Thoracic aorta (tissue), 2 donors: Measurements from ENCODE around the gene CDYL. TPM values are rescaled to one million over a fixed set of nuclear protein-coding genes. Genes with fewer than 3 reads are reported as not detected.

ENCODE experiments used
- ATAC-seq: fragments of 150-250 bp; one replicate; pipeline ENCODE4 v1.8.0; 2017; ENCODE audit warnings: low read depth; ENCODE audit not compliant: insufficient number of reproducible peaks, low FRiP score
- DNase-seq: peaks from one replicate; pipeline ENCODE4 v3.0.0-alpha.2; 2020; ENCODE audit warnings: low spot score
- H3K27ac ChIP-seq, 2 donors: fragments of 200-600 bp; sonication (generic); 1 replicate in 1 of 2; 2 replicates in 1 of 2; pipeline ENCODE4 v1.5.1; 2016; ENCODE audit warnings: mild to moderate bottlenecking in 2 of 2, moderate library complexity in 2 of 2
- H3K27me3 ChIP-seq: fragments of 200-600 bp; sonication (generic); replicated peaks from 2 replicates; pipeline ENCODE4 v1.6.0; 2016; ENCODE audit warnings: mild to moderate bottlenecking; ENCODE audit not compliant: insufficient read depth
- H3K36me3 ChIP-seq: fragments of 200-600 bp; sonication (generic); one replicate; pipeline ENCODE4 v1.5.1; 2016
- H3K4me1 ChIP-seq, 2 donors: fragments of 200-600 bp; sonication (generic); 1 replicate in 1 of 2; 2 replicates in 1 of 2; pipeline versions ENCODE4 v1.5.1 to v1.6.0; 2016; ENCODE audit warnings: low read depth in 2 of 2, mild to moderate bottlenecking in 1 of 2; ENCODE audit not compliant: control insufficient read depth in 1 of 2
- H3K4me3 ChIP-seq: fragments of 200-600 bp; sonication (generic); 2 replicates; pipeline ENCODE4 v1.5.1; 2016; ENCODE audit warnings: mild to moderate bottlenecking
- H3K9me3 ChIP-seq: fragments of 200-600 bp; sonication (generic); 2 replicates; pipeline ENCODE4 v1.5.1; 2016
- CTCF ChIP-seq: fragments of 200-600 bp; sonication (generic); IDR thresholded peaks from one replicate; pipeline ENCODE4 v1.5.1; 2019; ENCODE audit warnings: antibody characterized with exemption
- total RNA-seq, 2 donors: library from RNA; depleted of rRNA; stranded (reverse); fragments of >200 nt; gene quantifications; one replicate each; pipeline versions ENCODE4 v1.1.0 to v1.2.3, GENCODE V29; 2016

The CDYL gene
- total RNA-seq, 2 donors from 2014 or later, result 22.7 to 38.2 TPM

GRCh38 chr6:4910037-4910760 lies 134.0 kb downstream of the CDYL start:
- Histone ChIP-seq H3K9me3 (no peaks in the 10 kb centered on the region), H3K27ac (no peak overlapping the region), H3K4me3 (no peak overlapping the region), H3K36me3 (no peaks in the 10 kb centered on the region), H3K4me1 (peaks cover 22 to 54% of the 10 kb centered on the region in 2 donors), H3K27me3 (no peaks in the 10 kb centered on the region)
- no peak for ATAC-seq
- DNase-seq, result no peak
- no peak for TF ChIP-seq CTCF

GRCh38 chr6:4912559-4912958 lies 136.4 kb downstream of the CDYL start:
- DNase-seq (no peak), ATAC-seq (no peak)
- Histone ChIP-seq H3K27me3 (no peaks in the 10 kb centered on the region), H3K9me3 (no peaks in the 10 kb centered on the region), H3K27ac (no peak overlapping the region), H3K36me3 (no peaks in the 10 kb centered on the region), H3K4me1 (peaks cover 19 to 43% of the 10 kb centered on the region in 2 donors), H3K4me3 (no peak overlapping the region)
- no peak for TF ChIP-seq CTCF

GRCh38 chr6:4913705-4914419 lies 137.7 kb downstream of the CDYL start:
- no peak for DNase-seq
- Histone ChIP-seq H3K27ac (no peak overlapping the region), H3K4me1 (peaks cover 19 to 36% of the 10 kb centered on the region in 2 donors), H3K36me3 (no peaks in the 10 kb centered on the region), H3K4me3 (no peak overlapping the region), H3K9me3 (no peaks in the 10 kb centered on the region), H3K27me3 (no peaks in the 10 kb centered on the region)
- ATAC-seq, result no peak
- no peak for TF ChIP-seq CTCF

GRCh38 chr6:4914420-4915159 lies 138.4 kb downstream of the CDYL start:
- DNase-seq, result no peak
- Histone ChIP-seq H3K36me3 (no peaks in the 10 kb centered on the region), H3K27ac (no peak overlapping the region), H3K27me3 (no peaks in the 10 kb centered on the region), H3K4me1 (peaks cover 19 to 36% of the 10 kb centered on the region in 2 donors), H3K4me3 (no peak overlapping the region), H3K9me3 (no peaks in the 10 kb centered on the region)
- ATAC-seq, result no peak
- TF ChIP-seq CTCF, result no peak
